GM21381 (cell line): ENCODE measurements around the gene CDK12.

ENCODE experiments used
- ATAC-seq: cut with Tn5 transposase; IDR thresholded peaks from one replicate; pipeline ENCODE4 v1.9.1; 2021; ENCODE audit warnings: mild to moderate bottlenecking, moderate library complexity; ENCODE audit not compliant: unreplicated experiment

CDK12 gene

DNA sequence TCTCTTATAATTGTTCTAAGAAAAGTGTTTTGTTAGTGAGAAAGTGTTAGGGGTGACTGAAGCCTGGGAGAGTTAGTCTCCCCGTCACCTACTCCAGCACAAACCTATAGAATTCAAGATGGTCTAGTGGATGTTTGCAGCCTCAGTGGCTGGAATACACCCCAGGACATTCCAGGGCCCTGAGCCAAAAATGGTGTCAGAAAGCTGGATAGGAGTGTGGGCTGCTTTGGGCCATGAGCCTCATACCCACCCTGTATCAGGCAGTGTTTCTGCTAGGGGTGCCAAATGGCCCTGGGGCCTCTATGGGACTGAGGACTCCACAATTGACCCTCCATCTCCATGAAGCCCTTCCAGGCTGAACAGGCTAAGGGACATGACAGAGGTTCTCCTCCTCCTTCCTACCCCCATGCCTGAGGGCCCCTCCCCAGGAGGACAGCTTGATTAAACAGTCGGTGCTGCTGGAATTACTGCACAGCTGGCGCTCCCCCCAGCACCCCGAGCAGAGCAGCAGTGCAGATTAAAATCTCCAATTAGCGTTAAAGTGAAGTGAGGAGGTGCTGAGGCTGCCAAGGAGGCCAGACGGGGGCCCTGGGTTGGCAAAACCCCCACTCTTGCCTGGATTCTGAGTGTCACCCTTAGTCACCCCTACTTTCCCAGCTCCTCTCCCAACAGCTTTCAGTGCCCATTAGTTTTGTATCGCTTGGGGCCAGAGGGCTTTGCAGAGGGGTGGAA, 87.4 kb downstream of the CDK12 start:
- ATAC-seq = no peak

DNA sequence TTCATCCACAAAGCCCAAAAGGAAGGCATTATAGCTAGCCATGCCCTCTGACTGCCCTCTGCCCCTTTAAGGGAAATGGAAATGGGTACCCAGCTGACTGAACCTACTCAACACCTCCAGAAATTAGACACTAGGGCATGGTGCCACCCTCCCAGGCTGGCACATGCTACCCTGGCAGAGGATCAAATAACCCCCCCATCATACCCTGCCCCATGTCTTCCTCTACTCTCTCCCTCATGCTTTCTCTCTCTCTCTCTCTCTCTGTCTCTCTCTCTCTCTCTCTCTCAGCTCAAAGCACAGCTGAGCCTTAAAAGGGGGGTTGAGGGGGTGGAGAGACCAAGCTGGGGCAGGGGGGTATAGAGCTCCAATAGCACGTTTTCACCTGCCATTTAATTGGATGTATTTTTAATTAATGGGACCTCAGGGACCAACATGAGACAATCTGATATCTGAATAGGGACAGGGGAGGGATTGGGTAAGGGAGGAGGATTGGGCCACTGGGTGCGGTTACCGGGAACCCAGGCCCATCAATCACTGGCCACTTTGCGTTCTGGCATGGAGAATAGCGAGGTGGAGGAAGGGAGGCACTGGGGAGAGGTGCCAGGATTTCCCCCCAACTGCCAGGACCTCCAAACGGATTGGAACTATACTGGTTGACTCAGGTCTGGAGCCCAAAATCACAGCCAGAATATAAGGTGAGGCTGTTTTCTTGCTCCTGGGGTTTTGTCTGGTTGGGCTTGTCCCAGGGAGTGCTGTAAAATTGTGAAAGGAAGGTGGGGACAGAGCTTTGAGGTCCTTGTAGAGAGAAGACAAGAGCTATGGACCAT, 88.7 kb downstream of the CDK12 start:
- no peak for ATAC-seq

DNA sequence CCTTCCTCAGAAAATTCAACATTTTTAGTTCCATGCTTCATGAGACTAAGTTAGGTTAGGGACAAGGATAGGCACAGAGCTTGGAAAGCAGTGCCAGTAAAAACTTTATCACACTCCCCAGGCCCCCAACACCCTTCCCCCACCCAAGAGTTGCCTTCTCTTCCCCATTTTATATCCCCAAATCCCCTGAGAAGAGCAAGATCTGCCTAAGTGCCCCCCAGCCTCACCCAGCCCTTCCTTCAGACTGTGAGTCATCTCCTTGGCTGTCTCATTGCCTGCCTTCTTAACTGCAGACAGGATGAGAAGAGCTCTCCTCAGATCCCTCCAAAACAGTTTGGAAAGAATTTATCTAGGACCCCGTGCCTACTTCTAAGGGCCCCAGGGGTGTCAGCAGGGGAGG, 90.6 kb downstream of the CDK12 start:
- ATAC-seq = no peak

DNA sequence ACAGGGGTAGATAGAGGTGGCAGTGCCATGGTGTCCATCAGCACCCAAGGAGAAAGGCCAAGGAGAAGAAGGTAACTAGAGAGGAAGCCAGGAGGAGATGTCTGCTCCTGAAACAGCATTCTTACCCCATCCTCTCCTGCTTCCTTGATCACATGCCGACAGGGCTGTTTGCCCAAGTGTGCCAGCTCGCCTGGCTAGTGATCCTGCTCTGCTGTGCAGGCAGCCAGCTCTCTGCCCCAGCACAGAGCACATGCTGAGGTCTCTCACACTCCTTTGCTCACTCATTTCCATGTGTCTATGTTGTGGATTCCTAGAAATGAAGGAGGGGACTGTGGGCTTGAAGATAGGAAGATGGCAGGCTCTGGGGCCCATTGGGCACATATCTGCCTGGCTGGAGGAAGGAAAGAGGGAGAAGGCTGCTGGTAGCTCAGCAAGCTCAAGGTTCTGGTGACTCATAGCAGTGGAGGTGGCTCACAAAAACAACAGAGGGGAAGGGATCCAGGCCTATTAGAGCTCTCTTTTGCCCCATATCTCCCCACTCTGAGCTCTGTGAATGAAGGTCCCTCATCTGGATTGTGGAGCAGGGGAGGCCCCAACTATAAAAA, 92.2 kb downstream of the CDK12 start:
- ATAC-seq = no peak

DNA sequence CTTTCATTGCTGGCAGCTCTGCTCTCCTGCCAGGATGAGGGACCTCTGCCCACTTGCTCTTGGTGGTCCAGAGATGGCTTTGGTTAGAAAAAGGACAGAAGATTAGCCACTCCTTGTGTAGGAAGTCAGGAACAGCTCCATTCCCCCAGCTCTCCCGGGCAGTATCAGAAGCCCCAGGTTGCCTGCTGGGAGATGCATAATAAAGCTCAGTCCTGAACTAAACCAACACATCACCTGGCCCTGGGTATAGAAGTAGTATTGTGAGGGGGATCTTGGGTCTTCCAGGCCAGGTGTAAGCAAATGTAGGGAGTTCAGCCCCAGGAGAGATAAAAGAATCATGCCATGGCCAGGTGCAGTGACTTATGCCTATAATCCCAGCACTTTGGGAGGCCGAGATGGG, 94.1 kb downstream of the CDK12 start:
- no peak for ATAC-seq

DNA sequence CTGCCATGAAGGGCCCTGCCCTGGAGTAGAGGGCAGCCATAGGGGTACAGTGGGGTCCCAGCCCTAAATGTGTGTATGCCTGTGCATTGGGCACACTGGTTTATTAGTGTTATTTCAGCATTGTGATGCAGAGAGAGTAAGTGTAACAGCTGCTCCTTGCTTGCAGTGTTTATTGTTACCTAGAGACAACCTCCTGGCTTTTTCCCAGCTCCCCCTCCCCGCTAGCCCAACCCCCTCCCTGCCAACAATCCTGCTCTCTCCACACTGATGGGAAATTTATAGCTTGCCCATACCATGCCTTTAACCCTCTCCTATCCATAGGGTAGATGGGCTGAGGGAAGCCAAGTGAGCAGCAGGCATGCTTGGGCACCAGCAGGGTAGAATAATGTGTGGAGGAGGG, 95.1 kb downstream of the CDK12 start:
- ATAC-seq = no peak

DNA sequence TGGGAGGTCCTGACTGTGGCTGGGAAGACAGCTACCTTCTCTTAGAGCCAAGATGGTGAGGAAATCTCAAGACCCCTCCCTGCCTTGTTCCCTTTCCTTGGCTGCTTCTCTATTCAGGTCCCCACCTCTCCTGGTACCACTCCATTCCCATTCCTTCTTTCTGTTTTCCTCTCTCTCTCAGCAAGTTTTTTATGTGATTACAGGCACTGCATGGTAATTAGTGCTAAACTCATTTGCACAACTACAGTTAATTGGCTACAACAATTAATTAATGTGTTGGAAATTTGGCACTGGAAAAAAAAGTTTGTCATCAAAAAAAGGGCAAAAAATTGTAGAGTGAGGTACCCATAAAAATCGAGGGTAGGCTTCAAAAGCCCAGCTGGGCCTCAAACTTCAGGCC, 101.1 kb downstream of the CDK12 start:
- no peak for ATAC-seq

DNA sequence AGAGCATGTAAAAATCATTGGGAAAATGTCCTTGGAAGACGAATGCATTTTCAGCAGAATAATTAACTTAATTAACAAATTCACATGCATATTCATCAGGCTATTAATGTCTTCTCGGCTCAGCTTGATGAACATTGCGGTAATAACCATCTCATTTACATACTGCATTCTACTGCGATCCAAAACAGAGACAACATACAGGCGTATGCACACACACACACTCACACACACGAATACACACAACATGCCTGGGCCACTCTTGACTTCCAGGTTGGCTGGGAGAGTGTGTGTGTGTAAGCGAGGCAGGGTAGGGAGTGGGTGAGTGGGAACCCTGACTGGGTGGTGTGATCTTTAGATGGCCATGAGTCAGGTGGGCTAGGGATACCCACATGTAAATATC, 101.7 kb downstream of the CDK12 start:
- no peak for ATAC-seq

DNA sequence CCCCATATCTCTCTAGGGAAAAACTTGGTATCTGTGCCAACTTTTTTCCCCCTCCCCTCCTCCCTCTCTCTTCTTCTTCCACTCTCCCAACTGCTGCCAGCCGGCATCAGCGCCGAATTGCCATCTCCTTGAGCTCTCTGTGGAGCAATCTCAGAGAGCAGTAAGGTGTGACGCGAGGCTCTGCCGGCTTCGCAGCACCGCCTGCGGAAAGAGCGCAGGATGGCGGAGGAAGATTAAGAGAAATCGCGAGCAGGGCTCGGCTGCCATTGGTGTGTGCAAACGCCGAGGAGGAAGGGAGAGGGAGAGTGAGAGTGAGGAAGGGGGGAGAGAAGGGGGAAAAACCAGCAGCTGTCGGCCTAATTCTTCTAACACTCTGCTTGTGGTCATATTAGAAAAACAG, 102.2 kb downstream of the CDK12 start:
- ATAC-seq = no peak

DNA sequence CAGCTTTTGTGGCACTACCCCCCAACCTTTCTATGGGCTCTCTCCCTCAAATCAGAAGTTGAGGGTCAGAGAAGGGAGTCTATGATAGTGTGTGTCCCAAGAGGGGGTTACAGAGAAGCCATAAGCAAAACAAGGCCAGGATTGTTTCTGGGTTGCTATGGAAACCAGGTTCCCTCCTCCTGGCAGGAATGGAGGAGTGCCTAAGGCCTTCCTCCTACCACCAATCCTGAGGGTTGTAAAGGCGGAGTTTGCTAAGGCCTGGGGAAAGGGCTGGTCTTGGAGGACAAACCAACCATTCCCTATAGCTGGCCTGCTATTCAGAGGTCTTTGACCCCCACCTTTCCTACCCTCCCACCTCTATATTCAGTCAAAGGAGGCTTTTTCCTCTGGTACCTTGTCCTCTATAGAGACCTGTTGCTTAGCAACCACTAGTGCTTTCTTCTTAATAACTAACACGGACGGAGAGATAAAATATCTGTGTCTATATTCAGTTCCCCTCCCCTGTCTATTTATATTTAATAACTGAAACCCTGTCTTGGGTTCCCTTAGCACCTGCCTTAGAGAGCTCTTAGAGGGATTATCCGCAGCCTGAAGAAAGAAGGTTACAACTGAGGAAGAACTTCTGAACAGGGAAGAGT, 103.0 kb downstream of the CDK12 start:
- ATAC-seq = no peak

DNA sequence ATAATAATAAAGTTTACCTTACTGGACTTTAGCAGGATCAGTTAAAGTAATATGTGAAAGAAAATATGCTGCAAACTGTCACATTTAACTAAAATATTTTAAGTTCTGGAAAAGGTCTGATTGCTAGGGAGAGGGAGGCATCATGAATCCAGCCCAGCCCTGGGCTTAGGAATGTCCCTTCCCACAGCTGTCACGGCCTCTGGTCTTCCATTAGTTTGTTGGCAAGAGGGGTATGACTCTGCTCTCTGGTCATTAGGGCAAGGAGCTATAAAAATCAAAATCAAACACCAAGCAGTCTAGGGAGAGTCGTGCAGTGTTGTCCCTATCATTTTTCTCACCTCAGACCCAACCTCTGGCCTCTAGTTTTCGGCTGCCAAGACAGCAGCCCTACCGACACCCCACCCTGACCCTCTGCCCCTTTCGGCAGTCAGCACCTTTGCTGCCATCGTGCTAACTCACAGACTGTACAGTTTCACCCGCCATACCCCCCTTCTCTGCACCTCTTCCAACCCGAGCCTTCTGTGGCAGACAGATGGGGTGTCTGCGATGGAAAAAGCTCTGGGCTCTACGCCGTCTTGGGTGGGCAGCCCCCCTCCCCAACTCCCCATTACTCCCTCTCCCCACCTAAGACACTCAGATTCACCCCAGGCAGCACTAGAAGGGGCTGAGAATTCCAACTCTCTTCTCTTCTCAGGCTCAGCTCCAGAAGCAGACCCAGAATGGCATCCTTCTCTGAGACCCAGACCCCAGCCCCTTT, 105.0 kb downstream of the CDK12 start:
- ATAC-seq = no peak

DNA sequence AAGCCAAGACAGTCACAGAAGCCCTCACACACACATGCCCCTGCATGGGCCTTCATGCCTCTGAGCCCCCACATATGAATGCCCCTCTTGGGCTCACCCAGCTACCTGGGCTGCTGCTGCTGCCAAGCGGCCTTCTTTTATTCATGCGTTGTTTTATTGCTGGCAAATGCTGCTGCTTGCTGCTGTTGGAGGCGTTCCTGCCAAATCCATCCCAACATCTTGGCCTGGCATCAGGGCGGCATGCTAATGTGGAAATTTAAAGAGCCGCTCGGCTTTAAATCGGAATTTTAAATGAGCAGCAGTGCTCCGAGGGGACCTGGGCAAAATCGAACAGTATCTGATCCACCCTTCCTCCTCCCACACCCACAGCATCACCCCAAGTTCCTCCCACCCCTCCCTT, 107.4 kb downstream of the CDK12 start:
- ATAC-seq = no peak

DNA sequence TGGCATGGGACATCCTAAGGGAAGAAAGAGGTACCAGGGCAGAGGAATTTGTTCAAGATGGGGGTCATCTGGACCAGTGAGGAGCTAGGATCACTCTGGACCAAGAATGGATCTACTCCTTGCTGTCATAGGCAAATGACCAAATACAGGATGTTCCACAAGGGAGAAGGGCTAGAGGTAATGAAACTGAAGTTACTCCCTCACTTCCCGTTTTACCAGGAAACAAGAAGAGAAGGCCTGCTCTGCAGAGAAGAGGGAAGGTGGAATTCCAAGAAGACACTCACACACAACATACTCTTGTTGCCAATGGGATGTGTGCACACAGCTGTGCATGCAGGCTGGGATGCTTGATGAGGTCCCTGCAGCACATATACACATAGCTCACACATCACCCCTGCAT, 107.8 kb downstream of the CDK12 start:
- ATAC-seq = no peak

DNA sequence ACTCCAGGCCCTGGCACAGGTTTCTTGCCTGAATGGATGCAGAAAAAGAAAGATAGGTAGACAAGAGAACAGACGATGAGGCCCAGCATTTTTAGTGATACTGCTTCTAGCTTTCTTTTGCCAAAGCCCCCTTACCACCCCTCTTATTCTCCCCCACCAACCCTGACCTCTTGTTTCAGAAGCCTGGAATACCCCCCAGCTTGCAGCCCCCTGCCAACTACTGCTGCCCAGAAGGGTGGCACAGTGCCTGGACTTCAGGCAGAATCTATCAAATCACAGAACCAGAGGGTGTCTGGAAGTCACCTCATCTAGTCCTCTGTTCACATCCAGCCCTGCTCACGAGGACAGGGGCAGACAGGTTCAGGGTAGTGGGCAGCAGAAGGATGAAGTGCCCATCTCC, 110.8 kb downstream of the CDK12 start:
- no peak for ATAC-seq

DNA sequence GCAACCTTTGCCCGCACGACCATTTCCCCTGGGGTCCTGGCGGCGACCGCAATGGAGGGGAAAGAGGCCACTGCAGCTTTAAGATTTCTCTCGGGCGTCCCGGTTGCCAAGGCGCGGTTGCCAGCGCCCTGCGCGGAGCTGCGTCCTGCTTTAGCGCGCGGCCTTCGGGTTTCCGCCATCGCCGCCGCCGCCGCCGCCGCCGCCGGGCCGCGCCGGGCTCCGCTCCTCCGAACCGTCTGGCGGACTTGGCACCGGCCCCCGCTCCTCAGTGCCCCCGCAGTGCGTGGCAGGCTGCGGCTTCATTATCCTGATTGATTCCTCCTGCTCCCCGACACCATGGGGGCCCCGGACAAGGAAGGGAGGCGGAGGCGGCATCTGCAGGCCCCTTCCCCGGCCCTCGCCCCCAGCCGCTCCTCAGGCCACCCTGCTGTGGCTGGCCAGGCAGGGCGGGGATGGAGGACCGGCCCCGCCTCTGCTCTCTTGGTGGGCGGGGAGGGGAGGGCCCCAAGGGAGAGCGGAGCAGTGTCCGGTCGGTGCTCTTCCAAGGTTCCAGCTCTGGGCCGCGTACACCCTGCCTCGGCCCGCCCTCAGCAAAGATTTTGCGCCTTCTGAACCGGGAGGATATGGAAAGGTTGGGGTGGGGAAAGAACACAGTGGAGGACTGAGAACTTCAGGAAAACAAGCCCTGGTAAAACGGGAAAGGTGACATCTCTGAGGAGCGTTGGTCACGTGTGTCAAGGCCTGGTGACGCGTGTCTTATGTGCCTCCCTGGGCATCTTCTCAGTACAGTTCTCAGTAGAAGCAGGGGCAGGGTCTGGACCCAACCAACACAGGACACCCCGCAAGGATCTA, 112.4 kb downstream of the CDK12 start:
- no peak for ATAC-seq

DNA sequence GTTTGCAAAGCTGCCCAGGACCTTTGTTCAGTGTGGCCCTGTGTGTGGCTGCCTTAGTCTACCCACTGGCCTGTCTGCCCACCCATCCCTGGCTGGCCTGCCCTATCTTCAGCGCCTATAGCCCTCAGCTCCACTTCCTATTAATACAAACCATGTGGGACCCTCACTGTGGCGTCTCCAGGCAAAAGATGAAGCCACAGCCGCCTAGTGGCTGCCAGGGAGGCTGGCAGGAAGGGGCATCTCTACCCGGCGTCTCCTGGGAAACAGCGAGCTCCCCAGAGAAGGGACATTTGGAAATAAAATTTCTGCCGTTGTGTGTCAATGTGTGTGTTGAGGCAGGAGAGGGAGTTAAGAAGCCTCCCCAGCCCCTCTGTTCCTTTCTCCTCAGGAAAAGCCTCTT, 114.9 kb downstream of the CDK12 start:
- no peak for ATAC-seq

DNA sequence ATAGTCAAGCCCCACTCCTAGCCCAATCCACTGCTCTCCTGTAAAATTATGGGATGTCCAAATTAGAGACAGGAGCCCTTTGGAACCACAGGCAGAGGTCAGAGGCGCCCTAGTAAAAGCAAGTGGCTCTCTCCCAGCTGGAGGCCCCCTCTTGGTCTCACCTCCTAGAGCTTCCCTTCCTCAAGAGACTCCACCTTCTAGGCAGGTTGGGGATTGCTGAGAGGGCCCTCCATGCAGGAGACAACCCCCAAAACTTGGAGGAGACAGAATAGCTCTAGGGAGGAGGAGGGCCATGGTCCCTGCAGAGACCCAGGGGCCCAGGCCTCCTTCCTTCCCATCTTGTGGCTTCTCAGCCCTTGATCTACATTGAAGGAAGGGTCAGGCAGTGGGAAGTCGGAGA, 117.0 kb downstream of the CDK12 start:
- no peak for ATAC-seq

DNA sequence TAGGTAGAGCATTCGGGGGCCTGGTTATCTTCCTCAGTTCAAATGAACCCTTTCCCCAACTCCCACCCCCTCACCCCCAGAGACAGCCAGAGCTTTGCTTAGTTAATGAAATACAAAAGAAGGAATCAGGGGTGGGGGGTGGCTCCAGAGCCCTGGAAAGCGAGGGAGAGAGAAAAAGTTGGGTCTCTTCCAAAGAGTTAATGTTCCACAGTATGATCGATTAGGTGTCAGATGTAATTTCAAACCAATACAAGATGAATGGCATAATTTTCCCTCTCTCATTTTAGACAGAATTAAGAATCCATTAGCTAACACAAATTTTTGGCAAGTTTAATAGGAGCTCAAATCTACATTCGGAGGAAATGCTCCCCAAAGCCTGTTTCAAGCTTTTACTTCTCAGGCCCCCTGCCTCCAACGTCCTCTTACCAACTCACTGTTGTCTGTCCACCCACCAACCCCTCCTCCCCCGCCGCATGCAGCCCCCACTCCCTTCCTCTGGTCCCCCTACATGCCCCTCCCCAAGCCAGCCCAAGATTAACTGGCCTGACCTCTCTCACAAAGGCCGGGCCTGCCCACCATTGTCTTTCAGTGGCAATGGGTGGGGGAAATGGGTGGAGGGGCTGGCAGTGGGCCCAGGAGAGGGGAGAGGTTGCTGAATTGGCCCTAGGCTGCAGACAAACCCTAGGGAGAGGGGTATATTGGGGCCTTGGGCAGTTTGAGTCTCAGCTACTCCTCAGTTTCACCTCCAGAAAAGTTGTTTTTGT, 118.2 kb downstream of the CDK12 start:
- ATAC-seq = no peak

DNA sequence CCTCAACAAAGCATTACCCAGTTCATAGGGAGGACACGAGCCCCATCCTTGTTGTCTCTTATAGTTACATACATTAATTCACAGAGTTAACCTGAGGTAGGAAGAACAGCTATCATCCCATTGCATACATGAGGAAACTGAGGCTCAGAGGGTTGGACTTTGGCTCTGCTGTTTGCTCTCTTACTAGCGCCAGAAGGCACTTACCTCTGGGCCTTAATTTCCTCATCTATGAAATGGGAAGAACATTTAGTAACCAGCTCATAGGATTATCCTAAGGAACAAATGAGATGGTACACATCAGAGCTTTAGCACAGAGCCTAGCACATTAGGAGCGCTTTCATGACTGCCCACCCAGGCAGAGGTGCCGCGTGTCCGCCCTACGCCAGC, 118.8 kb downstream of the CDK12 start:
- no peak for ATAC-seq
